Fibroblast of lung (primary cell): ENCODE measurements around the gene STARD8.

Experiments used
- CTCF ChIP-seq, 2 donors: IDR thresholded peaks in 1 of 2; conservative IDR thresholded peaks in 1 of 2; 1 replicate in 1 of 2; 2 replicates in 1 of 2; pipeline ENCODE4 v1.5.1; 2011 to 2012; ENCODE audit warnings: low read length in 2 of 2, control low read depth in 1 of 2, inconsistent platforms in 1 of 2, low read depth in 1 of 2, mild to moderate bottlenecking in 1 of 2
- EZH2 ChIP-seq: IDR thresholded peaks from 2 replicates; pipeline ENCODE4 v1.5.1; 2012; ENCODE audit warnings: low read length, control low read depth, mild to moderate bottlenecking; ENCODE audit errors: missing control alignments

- TF ChIP-seq EZH2 (no peak), CTCF (conservative IDR thresholded peaks at IDR 0.05 in 1 of 2, IDR thresholded peaks at IDR 0.05 in 1 of 2; ENCODE audit: low read depth in 1 of 2, low read length in 2 of 2) (no peak)
Observed at GRCh38 chrX:68750316-68750715, 102.8 kb downstream of the STARD8 start.
